Measurements from ENCODE around the gene BST1.
"Not testable (repeated sequence)": the region's sequence is repeated elsewhere in the genome, so short reads cannot be mapped to it uniquely, and the experiment has no call there.

DNA sequence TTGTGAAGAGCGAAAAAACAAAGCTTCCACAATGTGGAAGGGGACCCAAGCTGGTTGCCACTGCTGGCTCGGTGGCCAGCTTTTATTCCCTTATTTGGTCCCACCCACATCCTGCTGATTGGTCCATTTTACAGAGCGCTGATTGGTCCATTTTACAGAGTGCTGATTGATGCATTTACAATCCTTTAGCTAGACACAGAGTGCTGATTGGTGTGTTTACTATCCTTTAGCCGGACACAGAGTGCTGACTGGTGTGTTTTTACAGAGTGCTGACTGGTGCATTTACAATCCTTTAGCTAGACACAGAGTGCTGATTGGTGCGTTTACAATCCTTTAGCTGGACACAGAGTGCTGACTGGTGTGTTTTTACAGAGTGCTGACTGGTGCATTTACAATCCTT lies 30.2 kb downstream of the BST1 start:
- TF ChIP-seq, protein P1, sequence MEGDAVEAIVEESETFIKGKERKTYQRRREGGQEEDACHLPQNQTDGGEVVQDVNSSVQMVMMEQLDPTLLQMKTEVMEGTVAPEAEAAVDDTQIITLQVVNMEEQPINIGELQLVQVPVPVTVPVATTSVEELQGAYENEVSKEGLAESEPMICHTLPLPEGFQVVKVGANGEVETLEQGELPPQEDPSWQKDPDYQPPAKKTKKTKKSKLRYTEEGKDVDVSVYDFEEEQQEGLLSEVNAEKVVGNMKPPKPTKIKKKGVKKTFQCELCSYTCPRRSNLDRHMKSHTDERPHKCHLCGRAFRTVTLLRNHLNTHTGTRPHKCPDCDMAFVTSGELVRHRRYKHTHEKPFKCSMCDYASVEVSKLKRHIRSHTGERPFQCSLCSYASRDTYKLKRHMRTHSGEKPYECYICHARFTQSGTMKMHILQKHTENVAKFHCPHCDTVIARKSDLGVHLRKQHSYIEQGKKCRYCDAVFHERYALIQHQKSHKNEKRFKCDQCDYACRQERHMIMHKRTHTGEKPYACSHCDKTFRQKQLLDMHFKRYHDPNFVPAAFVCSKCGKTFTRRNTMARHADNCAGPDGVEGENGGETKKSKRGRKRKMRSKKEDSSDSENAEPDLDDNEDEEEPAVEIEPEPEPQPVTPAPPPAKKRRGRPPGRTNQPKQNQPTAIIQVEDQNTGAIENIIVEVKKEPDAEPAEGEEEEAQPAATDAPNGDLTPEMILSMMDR (conservative IDR thresholded peaks at IDR 0.05; ENCODE audit: low read depth in 2 of 2), result not testable (repeated sequence)
- TF ChIP-seq, protein P2, sequence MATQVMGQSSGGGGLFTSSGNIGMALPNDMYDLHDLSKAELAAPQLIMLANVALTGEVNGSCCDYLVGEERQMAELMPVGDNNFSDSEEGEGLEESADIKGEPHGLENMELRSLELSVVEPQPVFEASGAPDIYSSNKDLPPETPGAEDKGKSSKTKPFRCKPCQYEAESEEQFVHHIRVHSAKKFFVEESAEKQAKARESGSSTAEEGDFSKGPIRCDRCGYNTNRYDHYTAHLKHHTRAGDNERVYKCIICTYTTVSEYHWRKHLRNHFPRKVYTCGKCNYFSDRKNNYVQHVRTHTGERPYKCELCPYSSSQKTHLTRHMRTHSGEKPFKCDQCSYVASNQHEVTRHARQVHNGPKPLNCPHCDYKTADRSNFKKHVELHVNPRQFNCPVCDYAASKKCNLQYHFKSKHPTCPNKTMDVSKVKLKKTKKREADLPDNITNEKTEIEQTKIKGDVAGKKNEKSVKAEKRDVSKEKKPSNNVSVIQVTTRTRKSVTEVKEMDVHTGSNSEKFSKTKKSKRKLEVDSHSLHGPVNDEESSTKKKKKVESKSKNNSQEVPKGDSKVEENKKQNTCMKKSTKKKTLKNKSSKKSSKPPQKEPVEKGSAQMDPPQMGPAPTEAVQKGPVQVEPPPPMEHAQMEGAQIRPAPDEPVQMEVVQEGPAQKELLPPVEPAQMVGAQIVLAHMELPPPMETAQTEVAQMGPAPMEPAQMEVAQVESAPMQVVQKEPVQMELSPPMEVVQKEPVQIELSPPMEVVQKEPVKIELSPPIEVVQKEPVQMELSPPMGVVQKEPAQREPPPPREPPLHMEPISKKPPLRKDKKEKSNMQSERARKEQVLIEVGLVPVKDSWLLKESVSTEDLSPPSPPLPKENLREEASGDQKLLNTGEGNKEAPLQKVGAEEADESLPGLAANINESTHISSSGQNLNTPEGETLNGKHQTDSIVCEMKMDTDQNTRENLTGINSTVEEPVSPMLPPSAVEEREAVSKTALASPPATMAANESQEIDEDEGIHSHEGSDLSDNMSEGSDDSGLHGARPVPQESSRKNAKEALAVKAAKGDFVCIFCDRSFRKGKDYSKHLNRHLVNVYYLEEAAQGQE (IDR thresholded peaks at IDR 0.05; ENCODE audit: unreplicated experiment), result not testable (repeated sequence)
- not testable (repeated sequence) for TF ChIP-seq EZH2phosphoT487 (IDR thresholded peaks at IDR 0.05; ENCODE audit: unreplicated experiment); POLR2AphosphoS5 (IDR thresholded peaks at IDR 0.05; ENCODE audit: low read depth); CREB1 (CRISPR knock-in tag; IDR thresholded peaks at IDR 0.05; ENCODE audit: low read depth); EZH2 (IDR thresholded peaks at IDR 0.05; ENCODE audit: low read depth, unreplicated experiment); JUNB (IDR thresholded peaks at IDR 0.05; ENCODE audit: unreplicated experiment)
- TF ChIP-seq, protein P3, sequence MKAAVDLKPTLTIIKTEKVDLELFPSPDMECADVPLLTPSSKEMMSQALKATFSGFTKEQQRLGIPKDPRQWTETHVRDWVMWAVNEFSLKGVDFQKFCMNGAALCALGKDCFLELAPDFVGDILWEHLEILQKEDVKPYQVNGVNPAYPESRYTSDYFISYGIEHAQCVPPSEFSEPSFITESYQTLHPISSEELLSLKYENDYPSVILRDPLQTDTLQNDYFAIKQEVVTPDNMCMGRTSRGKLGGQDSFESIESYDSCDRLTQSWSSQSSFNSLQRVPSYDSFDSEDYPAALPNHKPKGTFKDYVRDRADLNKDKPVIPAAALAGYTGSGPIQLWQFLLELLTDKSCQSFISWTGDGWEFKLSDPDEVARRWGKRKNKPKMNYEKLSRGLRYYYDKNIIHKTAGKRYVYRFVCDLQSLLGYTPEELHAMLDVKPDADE (IDR thresholded peaks at IDR 0.05), result not testable (repeated sequence)

Data from GM23338 (cell line).